ENCODE measurements around the gene MAK. TPM values are rescaled to one million over a fixed set of nuclear protein-coding genes. Genes with fewer than 3 reads are reported as not detected.
A peak's percentile ranks its signal among the peaks of the same experiment; 100 is the strongest.
"Not testable (repeated sequence)": the region's sequence is repeated elsewhere in the genome, so short reads cannot be mapped to it uniquely, and the experiment has no call there.

MAK gene
- total RNA-seq (0.09 TPM), polyA plus RNA-seq (0.11 TPM)
- long read RNA-seq, donor 1: 0 reads
- long read RNA-seq, donor 2: 0 reads
- long read RNA-seq, donor 3: 0 reads
- long read RNA-seq, donor 4: 0 reads
- long read RNA-seq, donor 5: 0 reads
- long read RNA-seq, donor 6: 0 reads
- long read RNA-seq, donor 7: 0 reads
- long read RNA-seq, donor 8: 0 reads
- long read RNA-seq, donor 9: 0 reads
- long read RNA-seq, donor 10: 0 reads

GRCh38 chr6:10837995-10838793 is at the start of gene MAK:
TSS of gene MAK (minus strand) at chr6:10838539. CDS start at chr6:10830648, 7,891 bp downstream.
- under 1% methylated on average over 53 of the region's 53 CpGs for WGBS
- peaks cover 26 to 45% of the 10 kb centered on the region in 2 donors for H3K27me3 ChIP-seq (ENCODE audit: control insufficient read depth in 2 of 2, insufficient read depth in 1 of 2, low read length in 1 of 2)

GRCh38 chr6:10886691-10887502 is 48.6 kb upstream of the MAK start, which contains the start of gene SYCP2L:
TSS of gene SYCP2L (plus strand) at chr6:10887052. CDS start at chr6:10887127, 75 bp downstream.
- Histone ChIP-seq H3K4me1 (ENCODE audit: control insufficient read depth in 2 of 2, insufficient read depth in 2 of 2, low read length in 2 of 2) (peaks cover 2 to 29% of the 10 kb centered on the region in 2 donors), H3K27me3 (ENCODE audit: control insufficient read depth in 2 of 2, insufficient read depth in 1 of 2, low read length in 1 of 2) (peaks cover 45 to 68% of the 10 kb centered on the region in 2 donors), H3K4me3 (ENCODE audit: low read length in 2 of 2) (peak within 1 kb of the TSS; percentile 45 to 52), H3K27ac (ENCODE audit: low read depth in 1 of 2, low read length in 1 of 2) (no peak within 1 kb of the TSS), H3K36me3 (ENCODE audit: control insufficient read depth in 2 of 2, insufficient read depth in 2 of 2, low read length in 1 of 2) (no peaks in the 10 kb centered on the region), H3K9me3 (ENCODE audit: control insufficient read depth in 2 of 2, insufficient read depth in 1 of 2, low read length in 1 of 2) (peaks cover 0 to 29% of the 10 kb centered on the region in 2 donors)
- DNase-seq (ENCODE audit: low read depth in 6 of 9, low spot score in 9 of 9): peak; percentile 12 to 83 (median 55)
- WGBS: 3% methylated on average over 58 of the region's 58 CpGs

More at GRCh38 chr6:10837995-10838793, at the start of gene MAK:
- H3K9me3 ChIP-seq (ENCODE audit: control insufficient read depth in 2 of 2, insufficient read depth in 1 of 2, low read length in 1 of 2): peaks cover 0 to 7% of the 10 kb centered on the region in 2 donors
- H3K36me3 ChIP-seq (ENCODE audit: control insufficient read depth in 2 of 2, insufficient read depth in 2 of 2, low read length in 1 of 2): no peaks in the 10 kb centered on the region
- DNase-seq (ENCODE audit: low read depth in 6 of 9, low spot score in 9 of 9): peak; percentile 71 to 93 (median 86)
- H3K4me1 ChIP-seq (ENCODE audit: control insufficient read depth in 2 of 2, insufficient read depth in 2 of 2, low read length in 2 of 2): peaks cover 8 to 9% of the 10 kb centered on the region in 2 donors
- peak within 1 kb of the TSS; percentile 47 to 50 for H3K4me3 ChIP-seq (ENCODE audit: low read length in 2 of 2)
- H3K27ac ChIP-seq (ENCODE audit: low read depth in 1 of 2, low read length in 1 of 2): no peak within 1 kb of the TSS

- H3K27me3 ChIP-seq (ENCODE audit: control insufficient read depth in 2 of 2, insufficient read depth in 1 of 2, low read length in 1 of 2): peaks cover 50 to 74% of the 10 kb centered on the region in 2 donors
- peaks cover 2 to 33% of the 10 kb centered on the region in 2 donors for H3K4me1 ChIP-seq (ENCODE audit: control insufficient read depth in 2 of 2, insufficient read depth in 2 of 2, low read length in 2 of 2)
- peak overlapping the region in 1 of 2 donors; percentile 52 for H3K4me3 ChIP-seq (ENCODE audit: low read length in 2 of 2)
- H3K36me3 ChIP-seq (ENCODE audit: control insufficient read depth in 2 of 2, insufficient read depth in 2 of 2, low read length in 1 of 2); H3K27ac ChIP-seq (ENCODE audit: low read depth in 1 of 2, low read length in 1 of 2); DNase-seq (ENCODE audit: low read depth in 6 of 9, low spot score in 9 of 9): not testable (repeated sequence)
- 26% methylated on average over 11 of the region's 11 CpGs for WGBS
- H3K9me3 ChIP-seq (ENCODE audit: control insufficient read depth in 2 of 2, insufficient read depth in 1 of 2, low read length in 1 of 2): peaks cover 0 to 32% of the 10 kb centered on the region in 2 donors
These were observed 48.0 kb upstream of the MAK start for GRCh38 chr6:10886365-10886690.

- Histone ChIP-seq H3K36me3 (ENCODE audit: control insufficient read depth in 2 of 2, insufficient read depth in 2 of 2, low read length in 1 of 2) (no peaks in the 10 kb centered on the region), H3K4me1 (ENCODE audit: control insufficient read depth in 2 of 2, insufficient read depth in 2 of 2, low read length in 2 of 2) (peaks cover 2 to 33% of the 10 kb centered on the region in 2 donors), H3K27me3 (ENCODE audit: control insufficient read depth in 2 of 2, insufficient read depth in 1 of 2, low read length in 1 of 2) (peaks cover 63 to 93% of the 10 kb centered on the region in 2 donors), H3K27ac (ENCODE audit: low read depth in 1 of 2, low read length in 1 of 2) (no peak overlapping the region), H3K4me3 (ENCODE audit: low read length in 2 of 2) (no peak overlapping the region), H3K9me3 (ENCODE audit: control insufficient read depth in 2 of 2, insufficient read depth in 1 of 2, low read length in 1 of 2) (peaks cover 0 to 32% of the 10 kb centered on the region in 2 donors)
- 19% methylated on average over 24 of the region's 24 CpGs for WGBS
- DNase-seq (ENCODE audit: low read depth in 6 of 9, low spot score in 9 of 9): no peak
These were observed 46.1 kb upstream of the MAK start for GRCh38 chr6:10884245-10884972.

GRCh38 chr6:10883312-10884244 is 45.2 kb upstream of the MAK start:
- Histone ChIP-seq H3K27me3 (ENCODE audit: control insufficient read depth in 2 of 2, insufficient read depth in 1 of 2, low read length in 1 of 2) (peaks cover 64 to 96% of the 10 kb centered on the region in 2 donors), H3K4me3 (ENCODE audit: low read length in 2 of 2) (no peak overlapping the region), H3K27ac (ENCODE audit: low read depth in 1 of 2, low read length in 1 of 2) (no peak overlapping the region), H3K36me3 (ENCODE audit: control insufficient read depth in 2 of 2, insufficient read depth in 2 of 2, low read length in 1 of 2) (no peaks in the 10 kb centered on the region), H3K9me3 (ENCODE audit: control insufficient read depth in 2 of 2, insufficient read depth in 1 of 2, low read length in 1 of 2) (peaks cover 0 to 32% of the 10 kb centered on the region in 2 donors), H3K4me1 (ENCODE audit: control insufficient read depth in 2 of 2, insufficient read depth in 2 of 2, low read length in 2 of 2) (peaks cover 2 to 33% of the 10 kb centered on the region in 2 donors)
- 10% methylated on average over 51 of the region's 51 CpGs for WGBS
- DNase-seq (ENCODE audit: low read depth in 6 of 9, low spot score in 9 of 9): no peak

- WGBS: 7% methylated on average over 28 of the region's 28 CpGs
- Histone ChIP-seq H3K4me1 (ENCODE audit: control insufficient read depth in 2 of 2, insufficient read depth in 2 of 2, low read length in 2 of 2) (peaks cover 2 to 33% of the 10 kb centered on the region in 2 donors), H3K36me3 (ENCODE audit: control insufficient read depth in 2 of 2, insufficient read depth in 2 of 2, low read length in 1 of 2) (no peaks in the 10 kb centered on the region), H3K4me3 (ENCODE audit: low read length in 2 of 2) (no peak overlapping the region), H3K9me3 (ENCODE audit: control insufficient read depth in 2 of 2, insufficient read depth in 1 of 2, low read length in 1 of 2) (peaks cover 0 to 32% of the 10 kb centered on the region in 2 donors), H3K27me3 (ENCODE audit: control insufficient read depth in 2 of 2, insufficient read depth in 1 of 2, low read length in 1 of 2) (peaks cover 65 to 95% of the 10 kb centered on the region in 2 donors), H3K27ac (ENCODE audit: low read depth in 1 of 2, low read length in 1 of 2) (no peak overlapping the region)
- peak in 1 of 9 donors; percentile 15 for DNase-seq (ENCODE audit: low read depth in 6 of 9, low spot score in 9 of 9)
These were observed 44.4 kb upstream of the MAK start for GRCh38 chr6:10882657-10883171.

- Histone ChIP-seq H3K27me3 (ENCODE audit: control insufficient read depth in 2 of 2, insufficient read depth in 1 of 2, low read length in 1 of 2) (peaks cover 60 to 90% of the 10 kb centered on the region in 2 donors), H3K9me3 (ENCODE audit: control insufficient read depth in 2 of 2, insufficient read depth in 1 of 2, low read length in 1 of 2) (peaks cover 0 to 30% of the 10 kb centered on the region in 2 donors), H3K4me1 (ENCODE audit: control insufficient read depth in 2 of 2, insufficient read depth in 2 of 2, low read length in 2 of 2) (peaks cover 2 to 28% of the 10 kb centered on the region in 2 donors)
- WGBS: 19% methylated on average over 14 of the region's 14 CpGs
- not testable (repeated sequence) for H3K27ac ChIP-seq (ENCODE audit: low read depth in 1 of 2, low read length in 1 of 2); DNase-seq (ENCODE audit: low read depth in 6 of 9, low spot score in 9 of 9); H3K36me3 ChIP-seq (ENCODE audit: control insufficient read depth in 2 of 2, insufficient read depth in 2 of 2, low read length in 1 of 2); H3K4me3 ChIP-seq (ENCODE audit: low read length in 2 of 2)
These were observed 43.9 kb upstream of the MAK start for GRCh38 chr6:10882253-10882630.
